Vagina (tissue), 2 donors: ENCODE data around the gene NOP58.

Source experiments
- CTCF ChIP-seq, 3 experiments: fragments of 450-650 bp in 2 of 3; fragments of 200-600 bp in 1 of 3; sonication (generic) in 1 of 3; IDR thresholded peaks; one replicate each; pipeline ENCODE4 v1.5.1; 2017 to 2019; ENCODE audit warnings: antibody characterized with exemption in 3 of 3, mild to moderate bottlenecking in 2 of 3, moderate library complexity in 2 of 3
- POLR2AphosphoS5 ChIP-seq, 2 donors: sonication (generic); formaldehyde crosslinking; IDR thresholded peaks; one replicate each; pipeline ENCODE4 v1.9.0; 2017; ENCODE audit warnings: antibody characterized with exemption in 2 of 2, mild to moderate bottlenecking in 2 of 2, low read depth in 1 of 2; ENCODE audit not compliant: insufficient read depth in 1 of 2

DNA sequence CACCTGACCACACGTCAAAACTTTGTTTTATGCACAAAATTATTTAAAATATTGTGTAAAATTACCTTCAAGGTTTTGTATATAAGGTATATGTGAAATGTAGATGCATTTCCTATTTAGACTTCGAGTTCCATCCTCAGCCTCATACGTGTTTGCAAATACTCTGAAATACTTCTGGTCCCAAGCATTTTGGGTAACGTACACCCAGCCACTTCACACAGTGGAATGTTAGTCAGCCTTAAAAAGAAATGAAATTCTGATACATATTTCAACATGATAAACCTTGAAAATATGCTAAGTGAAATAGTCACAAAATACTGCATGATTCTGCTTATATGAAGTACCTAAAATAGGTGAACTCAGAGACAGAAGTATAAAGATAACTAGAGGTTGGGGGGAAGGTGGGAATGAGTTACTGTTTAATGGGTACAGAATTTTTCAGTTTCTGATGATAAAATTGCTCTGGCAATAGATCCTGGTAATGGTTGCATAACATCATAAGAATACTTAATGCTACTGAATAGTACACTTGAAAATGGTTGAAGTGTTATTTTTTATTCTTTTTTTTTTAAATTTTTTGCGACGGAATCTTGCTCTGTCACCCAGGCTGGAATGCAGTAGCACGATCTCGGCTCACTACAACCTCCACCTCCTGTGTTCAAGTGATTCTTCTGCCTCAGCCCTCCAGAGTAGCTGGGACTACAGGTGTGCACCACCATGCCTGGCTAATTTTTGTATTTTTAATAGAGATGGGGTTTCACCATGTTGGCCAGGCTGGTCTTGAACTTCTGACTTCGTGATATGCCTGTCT is 24.0 kb downstream of the NOP58 start:
- TF ChIP-seq CTCF (IDR thresholded peaks at IDR 0.05) (no peak), POLR2AphosphoS5 (IDR thresholded peaks at IDR 0.05; ENCODE audit: insufficient read depth in 1 of 2, low read depth in 1 of 2) (no peak)
